ENCODE data around the gene RPRML.

DNA sequence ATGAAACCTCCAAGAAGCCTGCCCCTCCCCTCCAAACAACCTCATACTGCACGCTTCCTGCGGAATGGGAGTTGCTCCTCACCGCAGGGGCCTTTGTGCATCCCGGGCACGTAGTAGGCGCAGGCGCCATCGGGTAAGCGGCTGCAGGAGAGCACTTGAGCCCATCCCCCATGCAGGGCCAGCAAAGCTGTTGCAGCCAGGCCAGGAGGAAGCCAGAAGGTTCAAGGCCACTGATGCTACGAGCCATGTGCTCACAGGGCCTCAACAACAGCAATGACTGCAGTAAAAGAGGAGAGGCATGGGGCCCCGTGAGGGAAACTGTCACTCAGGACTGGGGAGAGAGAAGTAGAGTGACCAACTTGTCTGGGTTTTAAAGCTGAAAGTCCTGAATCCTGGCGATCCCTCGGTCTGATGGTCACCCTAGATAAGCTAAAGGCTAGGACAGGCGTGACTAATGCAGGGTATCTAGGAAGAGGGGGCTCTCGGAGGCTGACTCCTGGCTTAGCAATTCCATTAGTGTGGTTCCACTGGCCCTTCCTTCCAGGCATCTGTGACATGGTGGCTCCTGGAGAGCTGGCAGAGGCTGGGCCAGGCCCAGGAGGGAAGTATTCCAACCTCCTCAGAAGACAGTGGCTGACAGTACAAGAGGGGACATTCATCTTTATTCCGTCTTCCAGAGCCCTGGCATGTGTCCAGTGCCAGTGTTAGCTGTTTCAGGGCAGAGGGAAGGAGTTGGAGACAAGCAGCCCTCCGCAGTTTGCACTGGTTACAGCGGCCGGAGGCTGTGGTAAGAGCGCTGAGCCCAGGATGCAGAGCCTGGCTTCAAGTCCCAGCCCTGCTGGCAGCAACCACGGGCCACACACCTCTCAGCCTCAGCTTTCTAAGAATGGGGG lies 35.3 kb downstream of the RPRML start:
- TF ChIP-seq, protein P1, sequence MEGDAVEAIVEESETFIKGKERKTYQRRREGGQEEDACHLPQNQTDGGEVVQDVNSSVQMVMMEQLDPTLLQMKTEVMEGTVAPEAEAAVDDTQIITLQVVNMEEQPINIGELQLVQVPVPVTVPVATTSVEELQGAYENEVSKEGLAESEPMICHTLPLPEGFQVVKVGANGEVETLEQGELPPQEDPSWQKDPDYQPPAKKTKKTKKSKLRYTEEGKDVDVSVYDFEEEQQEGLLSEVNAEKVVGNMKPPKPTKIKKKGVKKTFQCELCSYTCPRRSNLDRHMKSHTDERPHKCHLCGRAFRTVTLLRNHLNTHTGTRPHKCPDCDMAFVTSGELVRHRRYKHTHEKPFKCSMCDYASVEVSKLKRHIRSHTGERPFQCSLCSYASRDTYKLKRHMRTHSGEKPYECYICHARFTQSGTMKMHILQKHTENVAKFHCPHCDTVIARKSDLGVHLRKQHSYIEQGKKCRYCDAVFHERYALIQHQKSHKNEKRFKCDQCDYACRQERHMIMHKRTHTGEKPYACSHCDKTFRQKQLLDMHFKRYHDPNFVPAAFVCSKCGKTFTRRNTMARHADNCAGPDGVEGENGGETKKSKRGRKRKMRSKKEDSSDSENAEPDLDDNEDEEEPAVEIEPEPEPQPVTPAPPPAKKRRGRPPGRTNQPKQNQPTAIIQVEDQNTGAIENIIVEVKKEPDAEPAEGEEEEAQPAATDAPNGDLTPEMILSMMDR (IDR thresholded peaks at IDR 0.05) = no peak
- TF ChIP-seq EZH2 (IDR thresholded peaks at IDR 0.05; ENCODE audit: borderline replicate concordance, insufficient read depth, low read depth, low read length, poor library complexity, severe bottlenecking) = no peak

Data from B cell (primary cell).